NCI-H446 (cell line): ENCODE results near the gene SLF2.

Experiments used
- DNase-seq, 2 experiments: peaks; one replicate each; lab custom pipeline; 2025; lab: John Stamatoyannopoulos, UW

The SLF2 gene

DNA sequence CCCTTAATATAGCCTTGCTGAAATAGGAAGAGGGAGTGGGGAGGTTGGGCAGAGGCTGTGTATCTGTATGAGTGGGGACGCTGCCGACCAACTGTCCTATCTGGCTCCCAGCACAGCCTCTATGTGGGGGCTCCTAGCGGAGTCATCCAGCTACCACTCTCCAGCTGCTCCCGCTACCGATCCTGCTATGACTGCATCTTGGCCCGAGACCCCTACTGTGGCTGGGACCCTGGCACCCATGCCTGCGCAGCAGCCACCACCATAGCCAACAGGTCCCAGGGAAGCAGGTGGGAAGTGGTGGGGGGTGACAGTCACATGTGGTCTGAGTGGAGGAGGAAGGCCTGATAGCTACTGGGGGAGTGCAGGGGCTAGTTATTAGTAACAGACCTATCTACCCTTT is 67.9 kb downstream of the SLF2 start:
- DNase-seq: no peak

DNA sequence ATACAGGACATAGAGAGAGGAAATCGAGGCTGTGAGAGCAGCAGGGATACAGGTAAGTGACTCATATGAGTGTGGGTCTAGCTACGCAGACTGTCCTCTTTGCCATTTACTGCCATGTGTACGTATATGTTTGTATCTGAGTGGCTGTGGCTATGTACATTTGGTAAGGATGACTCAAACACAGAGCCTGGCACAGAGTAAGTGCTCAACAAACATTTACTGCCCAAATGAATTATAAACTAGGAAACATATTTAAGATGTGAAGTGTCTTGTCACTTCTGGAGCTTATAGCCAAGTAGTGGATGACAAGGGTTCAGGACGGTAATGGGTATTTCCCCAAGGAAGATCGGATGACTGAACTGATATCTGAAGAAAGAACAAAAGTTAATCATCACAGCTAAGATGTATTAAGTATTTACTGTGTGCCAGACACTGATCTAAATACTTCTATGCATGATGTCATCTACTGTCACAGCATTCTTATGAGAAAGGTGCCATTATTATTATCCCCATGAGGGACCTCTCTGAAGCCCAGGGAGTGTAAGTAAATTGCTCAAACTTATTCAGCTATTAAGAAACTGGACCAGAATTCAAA is 68.5 kb downstream of the SLF2 start:
- no peak for DNase-seq

DNA sequence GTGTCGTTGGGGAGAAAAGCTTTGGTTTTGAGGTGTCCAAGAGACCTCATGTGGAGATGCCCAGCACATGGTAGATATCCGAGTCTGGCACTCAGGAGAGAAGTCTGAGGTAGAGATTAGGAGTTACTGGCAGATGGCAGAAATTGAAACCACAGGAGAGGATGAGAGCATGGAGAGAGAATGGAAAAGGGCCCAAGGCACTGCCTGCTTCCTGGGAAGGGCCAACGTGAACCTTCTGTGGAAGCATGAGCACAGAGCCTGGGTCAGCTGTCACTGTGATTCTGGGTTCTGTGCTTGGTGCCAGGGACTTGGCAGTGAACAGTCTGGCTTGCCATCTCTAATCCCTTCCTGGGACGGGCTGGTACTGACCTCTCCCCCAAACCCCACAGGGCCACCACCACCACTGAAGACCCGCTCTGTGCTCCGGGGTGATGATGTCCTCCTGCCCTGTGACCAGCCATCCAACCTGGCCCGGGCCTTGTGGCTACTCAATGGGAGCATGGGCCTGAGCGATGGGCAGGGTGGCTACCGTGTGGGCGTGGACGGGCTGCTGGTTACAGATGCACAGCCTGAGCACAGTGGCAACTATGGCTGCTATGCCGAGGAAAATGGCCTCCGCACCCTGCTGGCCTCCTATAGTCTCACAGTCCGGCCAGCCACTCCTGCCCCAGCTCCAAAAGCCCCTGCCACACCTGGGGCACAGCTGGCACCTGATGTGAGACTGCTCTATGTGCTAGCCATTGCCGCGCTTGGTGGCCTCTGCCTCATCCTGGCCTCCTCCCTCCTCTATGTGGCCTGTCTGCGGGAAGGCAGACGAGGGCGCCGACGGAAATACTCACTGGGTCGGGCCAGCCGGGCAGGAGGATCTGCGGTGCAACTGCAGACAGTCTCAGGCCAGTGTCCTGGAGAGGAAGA is 70.4 kb downstream of the SLF2 start:
- no peak for DNase-seq

DNA sequence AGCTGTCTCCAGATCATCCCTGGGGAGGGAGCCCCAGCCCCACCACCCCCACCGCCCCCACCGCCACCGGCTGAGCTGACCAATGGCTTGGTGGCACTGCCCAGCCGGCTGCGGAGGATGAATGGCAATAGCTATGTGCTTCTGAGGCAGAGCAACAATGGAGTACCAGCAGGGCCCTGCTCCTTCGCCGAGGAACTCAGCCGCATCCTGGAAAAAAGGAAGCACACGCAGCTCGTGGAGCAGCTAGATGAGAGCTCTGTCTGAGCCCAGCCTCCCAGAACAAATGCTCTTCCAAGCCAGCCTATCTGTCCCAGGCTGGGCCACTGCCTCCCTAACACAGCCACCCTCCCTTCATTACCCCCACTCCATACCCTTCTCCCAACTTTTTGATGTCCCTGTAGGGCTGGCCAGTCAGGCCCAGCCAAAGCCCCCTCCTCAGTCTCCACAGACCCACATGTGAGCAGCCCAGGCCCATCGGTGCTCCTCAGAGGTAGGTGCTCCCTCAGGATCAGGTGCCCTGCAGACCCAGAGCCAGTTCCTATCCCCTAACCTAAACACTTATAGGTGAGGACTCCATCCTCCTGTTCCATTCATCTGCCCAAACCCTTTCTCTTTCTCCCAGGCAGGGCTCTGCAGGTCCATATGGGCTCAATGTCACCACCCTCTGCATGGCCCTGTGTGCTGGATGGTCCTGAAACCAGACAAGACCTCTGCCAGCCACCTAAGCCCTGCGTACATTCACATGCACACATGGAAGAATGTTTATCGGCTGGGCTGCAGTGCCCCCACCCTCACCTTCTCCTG is 71.3 kb downstream of the SLF2 start:
- DNase-seq: no peak

DNA sequence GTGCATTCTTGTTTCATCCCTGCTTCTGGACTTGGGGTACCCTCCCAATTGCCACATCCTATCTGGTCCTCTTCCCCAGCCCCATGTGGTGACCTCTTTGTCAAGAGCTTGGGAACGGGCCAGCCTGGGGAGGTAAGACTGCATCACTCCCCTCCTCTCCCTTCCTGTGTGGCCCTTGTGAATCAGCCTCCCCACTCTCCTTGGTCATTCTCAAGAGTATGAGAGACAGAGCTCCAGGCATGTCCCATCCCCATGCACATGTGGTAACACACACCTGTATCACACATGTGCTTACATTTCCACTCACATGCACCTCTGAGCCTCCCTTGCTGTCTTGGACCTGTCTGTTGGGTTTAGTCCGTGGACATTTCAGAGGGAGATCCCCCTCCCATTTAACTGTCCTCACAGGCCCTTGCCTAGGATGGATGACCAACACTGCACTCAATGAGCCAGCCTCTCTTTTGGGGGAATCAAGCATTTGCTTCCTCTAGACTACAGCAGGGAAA is 72.0 kb downstream of the SLF2 start:
- no peak for DNase-seq

DNA sequence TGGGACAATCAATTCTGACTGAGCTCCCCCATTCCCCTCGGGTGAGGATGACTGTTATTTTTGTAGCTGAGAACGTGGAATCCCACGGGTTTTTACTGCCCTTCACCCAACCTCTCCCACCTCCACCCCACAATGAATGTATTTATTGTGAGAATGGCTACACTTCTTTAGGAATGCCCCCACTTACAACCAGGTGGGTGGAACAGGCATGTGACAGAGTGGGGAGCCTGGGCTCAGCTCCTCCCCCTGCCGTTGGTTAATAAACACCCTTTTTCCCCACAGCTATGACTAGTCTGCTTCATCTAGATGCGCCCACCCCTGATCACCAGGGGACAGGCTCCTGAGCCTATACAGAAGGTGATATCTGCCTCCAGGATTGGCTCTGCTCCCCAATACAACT is 72.6 kb downstream of the SLF2 start:
- DNase-seq: no peak

DNA sequence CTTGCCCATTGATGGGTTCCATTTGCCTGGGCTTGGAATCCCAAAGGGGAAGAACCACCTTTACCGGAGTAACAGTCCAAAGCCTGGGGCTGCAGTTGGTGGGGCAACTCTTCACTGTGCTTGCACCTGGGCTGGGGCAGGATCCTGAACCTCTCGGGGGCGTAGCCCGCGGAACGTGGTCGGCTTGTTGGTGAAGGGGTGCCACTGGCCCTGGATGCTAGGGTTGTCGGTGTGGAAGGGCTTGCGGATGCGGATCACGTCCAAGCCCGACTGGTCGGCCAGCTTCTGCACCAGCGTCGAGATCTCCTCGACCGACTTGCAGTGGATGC is 73.8 kb downstream of the SLF2 start:
- no peak for DNase-seq

DNA sequence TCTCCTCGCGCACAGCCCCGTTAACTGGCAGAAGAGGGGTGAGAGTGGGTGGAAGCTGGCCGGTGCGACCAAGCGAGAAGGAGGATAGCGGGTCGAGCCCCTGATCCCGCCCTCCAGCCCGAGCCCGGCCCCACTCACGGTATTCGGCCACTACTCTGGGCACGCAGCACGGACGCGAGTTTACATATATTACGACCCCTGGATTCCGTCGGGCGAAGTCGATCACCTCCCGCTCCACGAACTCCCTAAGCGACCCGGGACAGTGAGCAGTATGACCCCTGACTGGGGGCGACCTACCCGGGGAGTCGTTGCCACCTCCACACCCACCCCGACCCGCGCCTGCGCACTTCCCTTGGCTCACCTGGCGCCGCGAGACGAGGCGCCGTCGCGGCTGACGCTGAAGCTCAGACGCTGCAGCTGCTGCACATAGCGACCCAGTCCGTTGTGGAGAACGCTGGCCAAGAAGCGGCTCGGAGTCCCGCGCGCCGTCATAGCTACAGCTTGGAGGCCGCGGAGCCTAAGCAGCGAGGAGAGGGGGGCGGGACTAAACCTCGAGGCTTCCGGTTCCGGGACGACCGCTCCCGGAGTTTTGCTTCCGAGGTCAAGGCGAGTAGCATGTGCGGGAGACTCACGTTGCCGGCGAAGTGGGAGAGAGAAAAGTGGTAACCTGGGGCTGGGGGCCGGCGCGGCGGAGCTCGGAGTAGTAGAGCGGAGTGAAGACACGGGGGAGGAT is 74.4 kb downstream of the SLF2 start, which contains the start of the genes MRPL43 and TWNK:
Gene MRPL43, minus strand, starts transcription at position 546 of the 733 bp plus-strand sequence. Its CDS starts 54 bp downstream, at position 492.
Gene TWNK, plus strand, starts transcription at position 592 of the 733 bp plus-strand sequence. CDS start 668 bp downstream, outside the sequence.
- DNase-seq: peak; percentile 44 to 69

DNA sequence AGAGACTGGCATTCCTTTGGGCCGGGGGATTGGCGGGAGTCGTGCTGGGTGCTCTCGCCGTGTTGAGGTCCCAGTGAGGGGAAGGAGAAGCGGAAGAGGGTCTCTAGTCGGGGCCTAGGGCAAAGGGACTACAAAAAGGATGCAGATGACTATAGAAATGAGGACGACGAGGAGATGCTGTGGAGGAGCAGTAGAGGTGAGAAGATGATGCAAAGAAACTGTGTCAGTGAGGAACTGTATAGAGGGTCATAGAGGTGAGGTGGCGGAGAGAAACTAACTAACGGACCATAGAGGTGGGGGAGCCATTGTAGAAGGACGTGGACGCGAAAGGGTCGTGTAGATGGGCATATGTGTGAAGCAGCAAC is 74.9 kb downstream of the SLF2 start:
- no peak for DNase-seq

DNA sequence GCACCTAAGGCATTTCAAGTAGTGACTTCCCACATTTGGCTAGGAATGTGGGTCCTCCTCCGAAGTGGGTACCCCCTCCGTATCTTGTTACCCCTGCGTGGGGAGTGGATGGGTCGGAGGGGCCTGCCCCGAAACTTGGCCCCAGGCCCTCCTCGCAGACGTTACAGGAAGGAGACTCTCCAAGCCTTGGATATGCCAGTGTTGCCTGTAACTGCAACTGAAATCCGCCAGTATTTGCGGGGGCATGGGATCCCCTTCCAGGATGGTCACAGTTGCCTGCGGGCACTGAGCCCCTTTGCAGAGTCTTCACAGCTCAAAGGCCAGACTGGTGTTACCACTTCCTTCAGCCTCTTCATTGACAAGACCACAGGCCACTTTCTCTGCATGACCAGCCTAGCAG is 75.4 kb downstream of the SLF2 start:
- DNase-seq: no peak

DNA sequence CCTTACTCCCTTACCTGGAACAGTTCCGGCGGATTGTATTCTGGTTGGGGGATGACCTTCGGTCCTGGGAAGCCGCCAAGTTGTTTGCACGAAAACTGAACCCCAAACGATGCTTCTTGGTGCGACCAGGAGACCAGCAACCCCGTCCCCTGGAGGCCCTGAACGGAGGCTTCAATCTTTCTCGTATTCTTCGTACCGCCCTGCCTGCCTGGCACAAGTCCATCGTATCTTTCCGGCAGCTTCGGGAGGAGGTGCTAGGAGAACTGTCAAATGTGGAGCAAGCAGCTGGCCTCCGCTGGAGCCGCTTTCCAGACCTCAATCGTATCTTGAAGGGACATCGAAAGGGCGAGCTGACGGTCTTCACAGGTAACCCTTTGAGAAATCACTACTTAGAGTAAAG is 76.3 kb downstream of the SLF2 start:
- DNase-seq: no peak

DNA sequence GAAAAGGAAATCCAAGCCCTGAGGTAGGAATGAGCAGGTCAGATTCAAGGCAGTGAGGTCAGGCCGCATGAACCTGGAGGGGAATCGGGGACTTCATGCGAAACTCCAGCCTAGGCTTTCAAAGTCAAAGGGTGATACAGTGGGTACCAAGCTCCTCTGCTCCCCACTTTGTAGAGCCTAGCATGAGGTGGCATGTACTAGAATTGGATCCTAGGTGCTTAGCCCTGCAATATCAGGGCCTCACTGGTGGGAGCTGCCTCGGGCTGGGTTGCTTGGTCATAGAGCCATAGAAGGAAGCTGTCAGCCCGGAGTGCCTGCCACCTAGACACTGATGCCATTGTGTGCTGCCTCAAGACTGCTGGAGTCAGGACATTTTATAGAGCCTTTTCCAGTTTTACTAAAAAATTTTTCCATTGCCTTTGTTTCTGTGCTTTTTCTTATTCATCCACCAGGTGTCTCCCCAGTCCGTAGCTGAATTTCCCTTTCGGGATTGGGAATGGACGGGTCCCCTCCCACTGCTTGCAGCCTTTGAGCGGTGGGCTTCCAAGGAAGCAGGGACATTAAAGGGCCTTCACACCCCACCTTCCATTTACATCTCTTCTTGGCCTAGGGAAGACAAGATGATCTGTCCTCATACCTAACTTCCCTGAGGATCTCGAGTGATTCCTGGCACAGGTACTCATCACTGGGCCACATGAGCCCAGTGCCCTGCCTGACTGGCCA is 81.4 kb downstream of the SLF2 start:
- DNase-seq: peak in 1 of 2 experiments; percentile 8

DNA sequence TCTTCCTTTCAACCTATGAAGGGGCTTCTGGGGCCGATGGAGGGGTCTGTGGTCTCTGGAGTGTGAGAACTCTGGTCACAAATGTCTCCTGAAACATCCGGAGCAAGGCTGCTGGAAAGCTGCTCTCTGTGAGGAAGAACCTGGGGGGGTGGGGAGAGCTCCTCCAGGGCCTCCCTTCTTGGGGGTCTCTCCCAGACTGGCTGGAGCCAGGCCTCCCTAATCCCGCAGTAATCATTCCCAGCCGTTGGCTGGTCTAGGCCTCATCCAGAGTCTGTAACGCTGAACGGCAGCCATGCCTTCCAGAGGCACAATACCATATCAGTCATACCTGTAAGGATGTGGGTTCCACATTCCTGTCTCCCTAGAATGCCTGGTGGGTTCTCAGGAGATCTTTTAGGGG is 82.4 kb downstream of the SLF2 start:
- no peak for DNase-seq

DNA sequence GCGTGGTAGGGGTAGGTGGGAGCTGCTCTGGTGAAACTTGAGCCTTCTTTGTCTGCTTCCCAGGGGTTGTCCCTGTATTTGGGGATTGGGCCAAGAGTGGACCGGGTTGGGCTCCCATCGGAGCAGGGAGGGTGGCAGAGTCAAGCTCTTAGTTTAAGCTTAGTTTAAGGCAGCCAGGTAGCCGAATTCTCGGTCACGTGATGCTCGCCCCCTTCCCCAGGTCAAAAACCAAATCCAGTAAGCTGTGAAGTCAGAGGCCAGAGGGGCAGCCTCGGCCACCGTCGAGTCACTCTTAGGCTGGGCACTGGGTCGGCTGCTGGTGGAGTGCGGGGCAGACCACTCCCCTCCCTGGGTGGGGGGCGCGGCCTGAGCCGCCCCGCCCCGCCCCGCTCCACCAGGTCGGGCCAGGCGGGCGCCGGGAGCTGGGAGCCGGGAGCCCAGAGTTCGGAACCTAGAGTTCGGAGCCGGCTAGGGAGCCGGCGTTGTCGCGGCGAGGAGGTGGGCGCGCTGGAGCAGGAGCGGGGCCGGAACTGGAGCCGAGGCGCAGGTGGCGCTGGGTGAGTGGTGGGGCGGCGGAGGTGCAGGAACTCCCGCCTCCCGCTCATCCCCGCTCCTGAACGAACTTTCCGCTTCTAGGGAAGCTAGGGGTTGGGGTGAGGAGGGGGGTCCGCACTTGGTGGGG is 84.1 kb downstream of the SLF2 start:
- no peak for DNase-seq

DNA sequence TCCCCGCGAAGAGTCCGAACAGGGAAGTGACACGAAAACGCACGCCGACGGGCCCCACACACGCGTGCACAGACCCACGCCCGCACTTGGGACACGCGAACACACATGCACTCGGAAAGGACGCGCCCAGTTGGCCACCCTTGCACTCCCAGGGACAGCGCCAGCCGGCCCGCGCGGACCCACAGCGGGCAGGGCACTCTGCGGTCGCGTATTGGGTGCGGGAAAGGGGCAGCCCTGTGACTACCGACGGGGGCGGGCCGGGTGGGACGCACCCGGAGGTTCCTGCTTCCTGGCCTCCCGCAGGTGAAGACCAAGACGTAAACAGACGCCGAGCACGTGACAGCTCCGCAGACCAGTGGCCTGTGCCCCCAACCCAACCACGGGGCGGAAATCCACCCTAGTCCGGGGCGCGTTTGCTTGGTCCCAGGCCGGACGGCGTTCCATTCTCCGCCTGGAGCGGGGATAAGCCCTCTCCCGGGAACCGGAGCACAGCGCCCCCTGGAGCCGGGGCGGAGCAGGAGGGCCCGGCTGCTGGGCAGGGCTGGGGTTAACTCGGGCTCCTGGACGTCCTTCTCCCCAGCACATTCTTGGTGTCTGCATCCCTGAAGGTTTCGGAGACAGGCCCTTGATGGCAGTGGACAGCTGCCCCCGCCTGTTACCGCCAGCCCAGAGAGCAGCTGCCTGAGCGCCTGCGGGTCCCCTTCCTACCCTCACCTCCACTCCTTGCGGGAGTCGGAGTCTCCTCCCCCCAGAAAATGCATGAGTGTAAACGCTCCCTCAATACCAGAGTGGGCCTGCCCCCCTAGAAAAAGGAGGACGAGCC is 84.8 kb downstream of the SLF2 start:
- DNase-seq: peak in 1 of 2 experiments; percentile 52

DNA sequence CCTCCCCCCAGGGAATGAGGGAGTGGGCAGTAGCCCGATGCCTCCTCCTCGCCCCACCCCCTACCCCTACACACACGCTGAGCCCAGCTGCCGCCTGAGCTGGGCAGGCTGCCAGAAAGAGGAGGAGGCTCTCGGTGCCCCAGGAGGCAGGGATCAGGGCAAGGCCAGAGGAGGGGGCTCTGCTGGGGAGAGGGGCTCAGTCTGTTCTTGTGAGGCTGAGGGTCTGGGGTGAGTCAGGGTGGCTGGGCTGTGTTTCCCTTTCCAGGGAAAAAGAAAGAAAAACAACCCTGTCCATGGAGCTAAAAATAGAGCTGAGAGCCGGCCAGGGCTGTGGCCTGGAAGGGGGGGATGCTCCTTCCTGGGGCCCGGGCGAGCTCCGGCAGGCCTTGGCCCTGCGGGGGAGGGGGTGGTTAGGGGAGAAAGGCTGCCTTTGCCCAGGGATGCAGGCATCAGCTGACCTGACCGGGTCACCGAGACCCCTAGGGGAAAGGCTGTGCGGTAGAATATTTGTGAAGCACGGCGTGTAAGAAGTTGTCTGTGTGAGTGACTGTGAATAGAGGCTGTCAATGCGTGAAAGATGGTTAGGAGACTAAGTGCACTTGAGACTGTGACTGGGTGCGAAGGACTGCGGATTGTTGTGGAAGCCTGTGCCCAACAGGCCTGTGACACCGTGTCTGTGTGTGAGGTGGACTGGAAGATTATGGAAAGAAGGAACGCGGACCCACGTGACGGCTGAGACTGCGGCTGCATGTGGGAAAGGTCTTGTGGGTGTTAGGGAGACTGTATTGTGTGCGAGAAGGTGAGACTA is 85.6 kb downstream of the SLF2 start:
- peak; percentile 70 to 86 for DNase-seq

DNA sequence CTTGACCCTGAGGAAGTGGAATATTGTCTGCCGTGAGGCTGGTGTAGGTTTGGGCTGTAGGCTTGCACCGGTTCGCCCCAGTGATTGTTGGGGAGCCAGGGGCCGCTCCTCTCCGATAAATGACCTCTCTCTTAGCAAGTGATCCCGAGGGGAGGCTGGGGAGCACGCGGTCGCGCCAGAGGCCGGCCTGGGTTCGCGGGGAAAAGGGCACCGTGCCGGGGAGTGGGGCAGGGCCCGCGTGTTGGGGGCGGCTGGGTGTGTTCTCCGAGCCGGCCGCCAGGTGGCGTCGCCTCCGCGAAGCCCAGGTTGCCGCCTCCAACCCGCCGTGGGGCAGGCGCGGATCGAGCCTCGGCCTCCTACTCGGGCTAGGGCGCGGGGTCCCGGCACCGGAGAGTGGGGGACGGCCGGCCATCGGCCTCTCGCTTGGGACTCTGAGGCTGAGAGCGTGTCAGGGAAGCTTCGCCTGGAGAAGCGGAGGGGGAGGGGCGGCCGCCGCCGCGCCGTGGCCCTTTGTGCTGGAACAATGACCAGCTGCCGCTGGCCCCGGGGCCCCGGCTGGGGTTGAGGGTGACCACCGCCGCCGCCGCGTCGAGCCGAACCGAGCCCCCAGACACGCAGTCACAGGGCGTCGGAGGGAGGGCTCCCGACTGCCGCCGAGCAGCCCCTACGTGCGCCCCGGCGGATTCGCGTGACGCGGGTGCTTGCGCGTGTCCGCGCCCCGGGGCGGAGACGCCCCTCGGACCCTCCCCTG is 86.4 kb downstream of the SLF2 start:
- peak; percentile 8 to 68 for DNase-seq

DNA sequence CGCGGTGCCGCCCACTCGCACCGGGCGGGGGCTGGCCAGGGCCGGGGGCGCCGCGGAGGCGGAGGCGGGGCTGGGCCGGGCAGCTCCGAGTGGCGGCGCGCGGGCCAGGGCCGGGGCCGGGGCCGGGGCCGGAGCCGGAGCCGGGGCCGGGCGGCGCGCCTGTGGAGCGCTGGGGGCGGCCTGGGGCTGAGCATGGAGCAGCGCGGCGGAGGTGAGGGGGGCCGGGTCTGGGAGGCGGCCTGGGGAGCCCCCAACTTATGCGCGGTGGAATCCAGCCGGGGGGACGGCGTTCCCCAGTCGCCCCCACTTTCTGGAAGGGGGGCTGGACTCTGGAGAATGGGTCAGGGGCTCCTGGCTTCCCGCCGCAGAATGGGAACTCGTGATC is 87.0 kb downstream of the SLF2 start, which contains the start of gene LZTS2:
Gene LZTS2, plus strand, starts transcription at position 67 of the 385 bp plus-strand sequence. CDS start 2,731 bp downstream, outside the sequence.
- DNase-seq: no peak
